Activated naive CD4-positive, alpha-beta T cell treated with anti-CD3 and anti-CD28 coated beads, Interleukin-2, amount 50 U/mL, for 72 hours (primary cell): ENCODE results near the gene NCKIPSD. TPM values are rescaled to one million over a fixed set of nuclear protein-coding genes. Genes with fewer than 3 reads are reported as not detected.
A peak's percentile ranks its signal among the peaks of the same experiment; 100 is the strongest.

Source experiments
- ATAC-seq, 2 donors: fragments of 150-1000 bp; cut with Tn5 transposase; 2 replicates each; pipeline ENCODE4 v1.10.0; 2021; ENCODE audit warnings: mild to moderate bottlenecking in 2 of 2, moderate library complexity in 2 of 2
- DNase-seq, 2 donors: peaks; one replicate each; pipeline ENCODE4 v3.0.0; 2021 to 2022; ENCODE audit warnings: low spot score in 2 of 2
- H3K27ac Mint-ChIP-seq, 2 donors: one replicate each; pipeline ENCODE4 v1.8.0; 2022; ENCODE audit warnings: mild to moderate bottlenecking in 2 of 2, mixed read lengths in 2 of 2
- H3K36me3 Mint-ChIP-seq, 2 donors: one replicate each; pipeline ENCODE4 v1.8.0; 2022; ENCODE audit warnings: mixed read lengths in 2 of 2
- H3K9me3 Mint-ChIP-seq, 2 donors: one replicate each; pipeline ENCODE4 v1.8.0; 2022; ENCODE audit warnings: mixed read lengths in 2 of 2
- total RNA-seq, 2 donors: library from RNA; stranded (reverse); gene quantifications; one replicate each; pipeline ENCODE4 v1.2.3, GENCODE V29; 2022

Gene NCKIPSD
- total RNA-seq, 2 donors from 2014 or later, result 45.7 to 77.2 TPM

DNA sequence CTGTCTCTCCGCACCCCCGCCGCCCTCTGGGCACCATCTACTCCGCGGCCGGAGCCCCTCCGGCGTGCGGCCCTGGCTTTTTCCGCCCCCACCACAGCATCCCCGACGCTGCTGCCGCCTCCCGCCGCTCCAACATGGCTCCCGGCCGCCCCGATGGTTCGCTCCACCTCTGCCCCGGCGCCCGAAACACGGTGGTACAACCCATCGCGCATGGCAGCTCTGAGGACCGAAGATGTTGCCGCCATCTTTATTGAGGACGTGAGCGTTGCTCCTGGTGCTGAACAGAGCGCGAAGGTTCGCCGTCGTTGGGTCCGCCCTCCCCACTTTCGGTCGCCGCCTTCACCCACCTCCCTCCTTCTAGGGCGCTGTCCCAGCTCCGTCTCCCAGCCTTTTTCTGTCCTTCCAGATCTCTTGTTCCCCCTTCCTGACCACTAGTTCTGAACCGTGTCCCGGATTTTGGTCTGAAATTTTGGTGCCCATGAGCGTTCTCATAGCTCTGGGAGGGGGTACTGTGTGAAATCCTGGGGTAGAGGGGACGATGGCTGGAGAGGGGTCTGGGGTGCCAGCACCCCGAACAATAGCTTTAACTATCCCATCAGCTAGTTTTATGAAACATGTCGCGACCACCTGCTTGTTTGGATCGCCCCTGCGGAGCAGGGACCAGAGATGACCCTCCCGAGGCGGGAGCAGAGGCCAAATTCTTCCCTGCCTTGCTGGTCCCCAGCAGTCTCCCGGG lies 22.8 kb downstream of the NCKIPSD start, which contains the start of gene CELSR3:
CELSR3 (minus strand) TSS at position 134 of the 736 bp plus-strand sequence. CDS start 252 bp downstream, outside the sequence.
- DNase-seq (peak in 1 of 2 donors; percentile 72), ATAC-seq (peak; percentile 10 to 41)
- Mint-ChIP-seq H3K9me3 (peaks cover 0 to 3% of the 10 kb centered on the region in 2 donors), H3K27ac (peak within 1 kb of the TSS; percentile 84 to 98), H3K36me3 (peaks cover 11 to 13% of the 10 kb centered on the region in 2 donors)

DNA sequence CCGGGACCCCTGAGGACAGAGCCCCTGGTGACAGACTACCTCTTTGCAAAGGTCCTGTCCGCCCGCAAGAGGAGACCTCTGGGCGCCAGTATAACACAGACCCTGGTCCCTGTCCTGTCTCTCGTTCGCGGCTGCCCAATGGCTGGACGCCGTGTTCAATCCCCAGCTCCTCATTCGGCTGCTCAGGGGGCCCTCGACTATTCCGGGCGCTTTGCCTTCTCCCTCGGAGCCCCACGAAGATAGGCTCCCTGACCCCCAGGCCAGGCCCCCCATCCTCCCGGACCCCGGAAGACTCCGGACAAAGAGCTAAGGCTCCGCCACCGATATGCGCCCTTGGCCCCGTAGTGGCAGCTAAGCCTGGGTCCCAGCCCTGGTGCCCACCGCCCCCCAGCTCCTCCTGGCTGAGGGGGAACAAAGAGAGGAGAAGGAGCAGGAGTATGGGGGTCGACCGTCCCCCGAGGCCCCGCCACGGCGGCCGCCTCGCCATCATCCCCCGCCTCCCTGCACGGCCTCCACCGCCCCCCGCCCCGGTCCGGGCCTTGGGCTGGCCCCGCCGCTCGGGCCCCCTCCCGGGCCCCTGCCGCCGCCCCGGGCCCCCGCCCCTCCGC lies 23.5 kb downstream of the NCKIPSD start:
- Mint-ChIP-seq H3K36me3 (peaks cover 11 to 15% of the 10 kb centered on the region in 2 donors), H3K27ac (peak overlapping the region in 1 of 2 donors; percentile 35), H3K9me3 (peaks cover 0 to 3% of the 10 kb centered on the region in 2 donors)
- no peak for DNase-seq
- no peak for ATAC-seq

DNA sequence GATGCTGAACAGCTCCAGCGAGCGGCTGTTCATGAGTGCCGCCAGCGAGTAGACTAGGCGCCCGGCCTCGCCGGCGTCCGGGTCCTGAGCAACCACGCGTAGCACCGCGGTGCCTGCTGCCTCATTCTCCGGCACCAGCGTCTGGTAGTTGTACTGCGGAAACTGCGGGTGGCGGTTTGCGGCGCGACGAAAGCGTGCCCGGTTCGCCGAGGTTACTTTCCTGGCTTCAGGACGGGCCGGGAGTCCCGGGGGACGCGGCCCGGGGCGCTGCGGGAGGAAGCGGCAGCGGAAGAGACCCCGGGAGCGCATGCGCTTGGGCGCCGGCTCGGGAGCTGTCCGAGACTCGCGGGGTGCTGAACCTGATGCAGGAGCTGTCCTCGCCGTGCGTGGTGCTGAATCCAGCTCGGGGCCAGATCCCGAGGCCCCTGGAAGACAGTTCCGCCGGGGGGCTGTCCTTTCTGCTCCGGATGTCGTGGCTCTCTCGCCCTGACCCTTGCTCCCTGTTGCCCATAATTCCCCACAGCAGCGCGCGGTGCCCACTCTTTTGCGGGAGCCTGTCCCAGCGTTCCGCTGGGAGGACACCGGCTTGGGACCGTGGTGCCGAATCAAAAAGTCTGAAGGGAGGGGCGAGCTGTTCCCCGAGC lies 24.1 kb downstream of the NCKIPSD start:
- ATAC-seq, result no peak
- peak in 1 of 2 donors; percentile 89 for DNase-seq
- H3K36me3 Mint-ChIP-seq, result peaks cover 11 to 22% of the 10 kb centered on the region in 2 donors
- H3K27ac Mint-ChIP-seq, result peak overlapping the region in 1 of 2 donors; percentile 35
- peaks cover 0 to 3% of the 10 kb centered on the region in 2 donors for H3K9me3 Mint-ChIP-seq

DNA sequence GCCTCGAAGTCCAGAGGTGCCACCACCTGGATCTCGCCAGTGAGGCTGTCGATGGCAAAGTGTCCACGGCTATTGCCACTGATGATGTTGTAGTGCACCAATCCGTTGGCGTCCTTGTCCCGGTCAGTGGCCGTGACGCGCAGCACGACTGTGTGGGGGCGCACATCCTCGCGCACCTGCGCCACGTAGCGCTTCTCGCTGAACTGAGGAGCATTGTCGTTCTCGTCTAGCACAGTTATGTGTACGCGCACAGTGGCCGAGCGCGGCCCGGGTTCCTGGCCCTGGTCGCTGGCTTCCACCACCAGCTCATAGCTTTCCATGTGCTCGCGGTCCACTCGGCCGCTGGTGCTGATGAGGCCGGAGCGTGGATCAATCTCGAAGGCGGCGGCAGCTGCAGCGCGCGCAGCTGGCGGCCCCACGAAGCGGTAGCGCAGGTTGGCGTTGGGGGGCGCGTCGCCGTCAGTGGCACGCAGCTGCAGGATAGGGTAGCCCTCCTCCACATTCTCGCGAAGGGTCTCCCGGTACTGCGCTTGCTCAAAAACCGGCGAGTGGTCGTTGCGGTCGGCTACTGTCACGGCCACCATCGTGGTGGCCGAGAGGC lies 24.8 kb downstream of the NCKIPSD start:
- H3K27ac Mint-ChIP-seq, result no peak overlapping the region
- DNase-seq (no peak), ATAC-seq (no peak)
- H3K9me3 Mint-ChIP-seq, result peaks cover 0 to 3% of the 10 kb centered on the region in 2 donors
- peaks cover 11 to 23% of the 10 kb centered on the region in 2 donors for H3K36me3 Mint-ChIP-seq

DNA sequence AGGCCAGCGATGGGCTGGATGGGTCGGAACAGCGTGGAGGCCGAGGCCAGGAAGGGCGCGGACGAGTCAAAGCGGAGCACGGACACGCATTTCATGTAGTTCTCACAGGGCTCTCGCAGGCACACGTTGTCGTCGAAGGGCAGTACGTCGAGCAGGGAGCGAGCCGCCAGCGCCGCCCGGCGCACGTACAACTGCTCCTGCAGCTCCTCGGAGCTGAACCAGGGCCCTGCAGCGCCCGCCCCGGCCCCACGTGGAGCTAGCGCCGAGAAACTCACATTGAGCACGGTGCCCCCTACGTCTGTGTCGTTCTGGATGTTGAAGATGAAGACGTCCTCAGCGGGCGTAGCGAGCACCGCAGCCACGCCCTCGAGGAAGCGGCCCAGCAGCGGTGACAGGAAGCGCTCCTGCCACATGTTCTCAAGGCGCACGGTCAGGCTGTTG lies 28.9 kb downstream of the NCKIPSD start:
- ATAC-seq (peak; percentile 0 to 19), DNase-seq (peak; percentile 25 to 67)
- H3K36me3 Mint-ChIP-seq, result peaks cover 0 to 18% of the 10 kb centered on the region in 2 donors
- H3K9me3 Mint-ChIP-seq, result peaks cover 0 to 3% of the 10 kb centered on the region in 2 donors
- peak overlapping the region in 1 of 2 donors; percentile 88 for H3K27ac Mint-ChIP-seq

DNA sequence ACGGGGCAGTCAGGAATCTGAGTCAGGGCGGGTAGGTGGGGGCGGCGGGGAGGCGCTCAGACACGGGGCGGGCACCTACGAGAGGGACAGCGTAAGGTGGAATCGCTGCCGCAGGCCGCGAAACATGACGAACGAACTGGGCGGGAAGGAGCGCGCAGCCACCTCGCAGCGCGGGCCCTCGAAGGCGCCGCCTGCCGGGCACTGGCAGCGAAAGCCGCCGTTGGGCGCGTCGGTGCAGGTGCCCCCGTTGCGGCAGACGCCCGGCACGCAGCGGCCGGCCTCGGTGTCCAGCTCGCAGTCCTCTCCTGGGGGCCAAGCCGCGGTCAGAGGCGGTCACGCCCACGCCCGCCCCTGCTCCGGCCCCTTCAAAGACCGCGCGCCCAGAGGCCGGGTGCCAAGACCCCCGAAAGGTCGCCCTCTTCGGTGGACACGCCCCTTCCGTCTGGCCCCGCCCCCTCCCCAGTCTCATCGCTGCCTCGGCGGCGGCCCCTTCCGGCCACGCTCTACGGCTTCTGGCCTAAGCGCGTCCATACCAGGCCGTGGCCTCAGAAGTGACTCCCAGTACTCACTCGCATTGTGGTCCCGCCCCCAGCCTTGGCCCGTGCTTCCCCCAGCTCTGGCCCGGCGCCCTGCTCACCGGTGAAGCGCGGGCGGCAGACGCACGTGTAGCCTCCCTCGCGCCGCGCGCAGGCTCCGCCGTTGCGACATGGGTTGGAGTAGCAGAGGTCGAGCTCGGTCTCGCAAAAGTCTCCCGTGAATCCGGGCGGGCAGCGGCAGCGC lies 29.5 kb downstream of the NCKIPSD start:
- Mint-ChIP-seq H3K9me3 (peaks cover 0 to 3% of the 10 kb centered on the region in 2 donors), H3K36me3 (peaks cover 0 to 18% of the 10 kb centered on the region in 2 donors), H3K27ac (peak overlapping the region in 1 of 2 donors; percentile 88)
- peak; percentile 80 to 83 for ATAC-seq
- DNase-seq, result peak; percentile 86 to 88

DNA sequence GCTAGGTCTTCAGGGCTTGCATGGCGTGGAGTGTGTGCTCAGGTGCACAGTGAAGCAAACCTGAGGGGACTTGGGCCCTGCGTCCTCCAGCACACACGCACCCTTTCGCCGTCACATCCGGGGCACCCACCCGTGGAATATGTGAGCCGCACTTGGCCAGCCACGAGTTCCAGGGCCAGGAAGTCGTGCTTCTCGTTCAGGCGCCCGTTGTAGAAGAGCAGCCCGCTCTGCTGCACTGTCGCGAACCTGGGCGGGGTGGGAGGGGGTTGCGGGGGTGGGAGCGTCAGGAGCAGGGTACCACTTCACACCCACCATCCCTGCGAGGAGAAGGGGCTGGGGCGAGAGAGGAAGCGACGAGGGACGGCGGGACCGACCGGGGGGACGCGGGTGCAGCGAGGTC lies 30.1 kb downstream of the NCKIPSD start:
- peak in 1 of 2 donors; percentile 45 for DNase-seq

DNA sequence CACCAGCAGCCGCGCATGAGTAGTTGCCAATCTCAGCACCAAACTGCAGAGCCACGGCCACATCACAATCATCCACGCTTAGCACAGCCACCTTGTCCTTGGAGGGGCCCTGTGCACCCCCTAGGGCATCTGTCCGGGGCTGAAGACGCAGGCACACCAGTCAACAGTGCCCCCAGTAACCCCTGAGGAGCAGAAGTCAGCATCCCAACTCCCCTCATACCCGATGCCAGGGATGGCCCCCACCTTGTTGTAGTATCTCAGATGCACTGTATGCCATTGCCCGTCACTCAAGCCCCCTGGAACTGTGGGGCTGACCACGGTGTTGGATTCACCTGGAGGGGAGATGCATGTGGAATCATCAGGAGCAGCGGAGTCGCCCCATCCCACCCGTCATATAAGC lies 30.7 kb downstream of the NCKIPSD start:
- H3K9me3 Mint-ChIP-seq, result peaks cover 0 to 3% of the 10 kb centered on the region in 2 donors
- peaks cover 0 to 15% of the 10 kb centered on the region in 2 donors for H3K36me3 Mint-ChIP-seq
- DNase-seq (no peak), ATAC-seq (no peak)
- H3K27ac Mint-ChIP-seq, result peak overlapping the region; percentile 22 to 88

More for the DNA sequence above, 30.1 kb downstream of the NCKIPSD start:
- ATAC-seq, result peak; percentile 19 to 41
- Mint-ChIP-seq H3K9me3 (peaks cover 0 to 3% of the 10 kb centered on the region in 2 donors), H3K36me3 (peaks cover 0 to 18% of the 10 kb centered on the region in 2 donors), H3K27ac (peak overlapping the region; percentile 22 to 88)

DNA sequence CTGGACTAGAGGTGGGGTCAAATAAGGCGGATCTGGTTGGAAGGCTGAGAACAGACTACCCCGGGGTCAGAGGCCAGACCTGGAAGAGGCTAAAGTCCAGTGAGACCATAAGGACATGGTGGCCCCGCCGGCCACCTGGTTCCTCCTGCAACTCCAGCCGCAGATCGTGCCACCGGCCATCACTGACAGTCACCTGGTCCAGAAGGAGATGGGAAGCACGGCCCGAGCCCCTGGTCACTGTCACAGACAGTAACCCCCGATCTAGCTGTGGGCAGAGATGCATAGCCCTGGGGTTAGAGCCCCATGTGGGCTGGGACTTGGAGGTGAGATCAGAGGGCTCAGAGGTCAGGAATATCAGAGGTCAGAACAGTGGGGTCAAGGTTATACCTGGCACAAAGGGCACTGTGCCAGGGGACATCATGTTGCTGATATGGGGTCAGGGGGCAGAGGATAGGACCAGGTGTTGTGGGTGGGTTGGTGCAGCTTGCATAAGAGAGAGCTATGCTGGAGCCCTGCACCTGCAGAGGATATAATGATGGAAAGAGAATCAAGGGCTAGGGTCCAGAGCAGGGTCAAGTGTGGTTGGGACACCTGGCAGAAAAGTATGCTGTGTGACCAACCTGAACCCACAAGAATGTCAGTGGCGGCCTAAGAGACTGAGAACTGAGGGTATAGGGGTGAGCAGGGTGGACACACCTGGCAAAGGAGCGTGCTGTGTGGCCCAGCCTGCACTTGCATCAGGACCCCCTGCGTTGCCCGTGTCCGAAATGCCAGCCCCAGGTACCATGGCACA lies 32.6 kb downstream of the NCKIPSD start:
- ATAC-seq (no peak), DNase-seq (no peak)
- H3K9me3 Mint-ChIP-seq, result no peaks in the 10 kb centered on the region
- H3K36me3 Mint-ChIP-seq, result peaks cover 0 to 10% of the 10 kb centered on the region in 2 donors
- no peak overlapping the region for H3K27ac Mint-ChIP-seq

DNA sequence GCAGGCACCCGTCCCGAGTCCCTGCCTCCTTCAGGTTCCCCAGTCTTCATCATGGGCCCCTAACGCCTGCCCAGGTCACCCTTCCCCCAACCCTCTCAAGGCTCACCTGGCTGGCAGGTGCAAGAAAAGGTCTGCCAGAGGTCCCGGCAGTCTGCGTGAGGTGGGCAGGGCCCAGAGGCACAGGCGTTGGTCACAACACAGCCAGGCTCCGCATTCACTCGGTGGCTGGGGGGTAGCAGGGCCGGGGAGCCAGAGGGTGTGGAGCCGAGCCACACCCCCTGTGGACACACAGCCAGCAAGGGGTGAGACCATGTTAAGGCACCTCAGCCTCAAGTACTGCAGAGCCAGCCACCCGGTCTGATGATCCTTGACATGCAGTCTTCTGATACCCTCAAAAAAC lies 33.9 kb downstream of the NCKIPSD start:
- ATAC-seq, result no peak
- Mint-ChIP-seq H3K27ac (no peak overlapping the region), H3K36me3 (peaks cover 0 to 3% of the 10 kb centered on the region in 2 donors), H3K9me3 (no peaks in the 10 kb centered on the region)
- no peak for DNase-seq

DNA sequence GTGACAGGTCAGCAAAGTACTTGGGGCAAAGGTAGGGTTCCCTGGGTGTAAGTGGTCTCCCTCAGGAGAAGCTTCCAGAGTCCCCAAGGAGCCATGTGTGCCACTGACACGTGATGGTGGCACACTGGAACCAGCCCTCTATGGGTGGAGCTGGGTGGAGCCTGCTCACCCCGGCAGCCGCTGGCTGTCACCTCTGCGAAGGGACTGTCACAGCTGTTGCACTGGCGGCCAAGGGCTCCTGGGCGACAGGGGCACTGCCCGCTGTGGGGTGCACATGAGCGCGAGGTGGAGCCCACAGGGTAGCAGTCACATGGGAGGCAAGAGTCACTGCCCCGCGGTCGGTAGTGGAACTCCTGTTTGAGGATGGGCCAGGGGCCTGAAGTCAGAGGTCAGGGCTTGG lies 35.0 kb downstream of the NCKIPSD start:
- Mint-ChIP-seq H3K36me3 (no peaks in the 10 kb centered on the region), H3K27ac (no peak overlapping the region), H3K9me3 (no peaks in the 10 kb centered on the region)
- ATAC-seq, result no peak
- DNase-seq, result no peak

DNA sequence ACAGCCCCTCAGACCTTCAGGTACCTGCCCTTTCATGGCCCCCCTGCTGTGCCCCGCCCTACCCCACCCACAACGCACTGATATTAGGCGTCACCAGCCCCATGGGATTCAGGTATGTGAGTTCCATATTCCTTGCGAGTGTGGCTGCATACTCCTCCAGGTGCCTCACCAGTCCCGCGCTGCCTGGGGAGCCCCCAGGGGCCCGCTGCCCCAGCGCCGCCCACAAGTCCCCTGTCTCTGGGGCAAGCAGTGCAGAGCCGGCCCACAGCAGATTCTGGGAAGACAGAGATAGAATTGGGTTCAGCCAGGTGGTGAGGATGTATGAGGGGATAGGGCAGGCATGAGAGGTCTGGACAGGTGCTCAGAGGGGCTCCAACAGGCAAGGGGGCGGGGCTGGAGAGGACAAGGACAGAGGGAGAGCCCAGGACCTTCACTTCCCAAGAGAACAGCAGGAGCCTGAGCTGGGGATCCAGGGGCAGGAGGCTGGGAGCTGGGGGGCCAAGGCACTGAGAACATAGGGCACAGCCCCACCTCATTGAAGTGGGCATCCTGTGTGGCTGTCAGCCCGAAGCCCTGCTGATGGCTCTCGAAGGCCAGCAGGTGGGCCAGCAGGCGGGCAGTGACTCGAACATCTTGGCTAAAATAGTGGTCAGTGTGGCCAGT lies 37.4 kb downstream of the NCKIPSD start:
- Mint-ChIP-seq H3K27ac (no peak overlapping the region), H3K36me3 (no peaks in the 10 kb centered on the region), H3K9me3 (no peaks in the 10 kb centered on the region)
- no peak for ATAC-seq
- DNase-seq, result no peak

DNA sequence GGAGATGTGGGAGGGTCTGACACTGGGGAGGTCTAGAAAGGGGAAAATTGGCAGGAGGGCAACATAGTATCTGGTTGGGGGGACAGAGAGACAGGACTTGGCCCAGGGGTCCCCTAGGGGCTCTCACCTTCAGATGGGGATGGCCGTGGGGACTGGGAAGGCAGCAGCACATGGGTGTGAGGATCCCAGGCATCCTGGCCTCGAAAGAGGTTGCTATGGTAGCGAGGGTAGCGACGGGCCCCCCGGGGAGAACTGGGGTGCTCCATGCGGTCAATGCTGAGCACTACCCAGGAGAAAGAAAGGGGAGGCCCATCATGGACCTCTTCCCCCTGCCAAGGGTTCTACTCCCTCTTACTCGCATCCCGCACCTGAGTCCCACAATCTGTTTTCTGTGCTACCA lies 38.0 kb downstream of the NCKIPSD start:
- DNase-seq (no peak), ATAC-seq (no peak)
- H3K27ac Mint-ChIP-seq, result no peak overlapping the region
- no peaks in the 10 kb centered on the region for H3K9me3 Mint-ChIP-seq
- H3K36me3 Mint-ChIP-seq, result no peaks in the 10 kb centered on the region

DNA sequence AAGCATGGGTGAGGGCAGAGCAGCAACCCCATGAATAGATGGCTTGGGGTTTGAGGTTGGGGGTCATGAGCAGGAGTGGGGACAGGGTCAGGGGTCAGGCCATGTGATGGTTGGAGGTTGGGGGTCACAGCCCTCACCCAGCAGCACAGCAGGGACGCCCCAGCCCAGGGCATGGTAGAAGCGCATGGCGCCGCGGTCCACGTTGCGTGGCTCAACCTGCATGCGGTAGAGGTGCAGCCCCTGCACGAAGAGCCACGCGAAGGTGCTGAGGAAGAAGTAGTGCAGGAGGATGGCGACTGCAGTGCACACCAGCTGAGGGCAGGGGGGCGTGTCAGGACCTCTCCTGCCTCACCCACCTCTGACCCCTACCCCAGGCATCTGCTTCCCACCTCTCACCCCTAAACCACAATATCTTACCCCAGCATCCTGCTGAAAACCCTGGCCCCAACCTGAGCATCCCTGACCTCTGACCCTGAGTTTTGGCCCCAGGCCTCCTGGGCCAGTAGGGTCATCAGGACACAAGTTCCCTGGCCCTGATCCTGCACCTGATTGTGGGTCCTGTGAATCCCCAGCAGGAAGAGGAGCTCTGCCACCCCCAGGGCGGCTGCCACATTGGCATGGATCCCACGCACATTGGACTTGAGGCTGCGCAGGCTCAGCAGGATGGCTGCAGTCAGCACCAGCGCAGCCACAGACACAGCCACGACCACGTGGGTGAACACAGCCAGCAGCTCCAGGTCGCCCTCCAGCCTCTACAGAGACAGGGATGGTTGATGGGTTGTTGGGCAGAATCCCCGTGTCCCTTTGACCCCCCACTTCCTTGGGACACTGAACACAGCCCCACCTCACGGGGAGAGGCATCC lies 40.6 kb downstream of the NCKIPSD start:
- no peaks in the 10 kb centered on the region for H3K36me3 Mint-ChIP-seq
- H3K9me3 Mint-ChIP-seq, result no peaks in the 10 kb centered on the region
- peak overlapping the region in 1 of 2 donors; percentile 17 for H3K27ac Mint-ChIP-seq
- DNase-seq, result no peak
- no peak for ATAC-seq
